CD4-positive, alpha-beta T cell (primary cell): ENCODE data around the gene PIK3CD. TPM values are rescaled to one million over a fixed set of nuclear protein-coding genes. Genes with fewer than 3 reads are reported as not detected.

Experiments
- ATAC-seq: fragments of 200-7000 bp; cut with Tn5 transposase; one replicate; pipeline ENCODE4 v1.10.0; 2022; ENCODE audit warnings: mild to moderate bottlenecking; ENCODE audit not compliant: poor library complexity
- CTCF ChIA-PET: fragments of 350-600 bp; sonication (Branson Sonifier 250); formaldehyde crosslinking; loops from one replicate; lab custom pipeline; 2021; ENCODE audit warnings: antibody characterized with exemption, inconsistent platforms; lab: Charles Lee
- POLR2A ChIA-PET: fragments of 350-600 bp; sonication (Branson Sonifier 250); formaldehyde crosslinking; loops from one replicate; lab custom pipeline; 2021; ENCODE audit warnings: antibody characterized with exemption, inconsistent platforms; lab: Charles Lee
- DNase-seq, 14 experiments: peaks; one replicate each; pipeline ENCODE4 v3.0.0-alpha.2; 2013 to 2020; ENCODE audit warnings: mixed read lengths in 2 of 14
- H3K27ac ChIP-seq, 2 donors: one replicate each; pipeline versions ENCODE4 v1.5.1 to v1.7.0; 2013; ENCODE audit warnings: low read length in 2 of 2, low read depth in 1 of 2, mild to moderate bottlenecking in 1 of 2
- H3K27me3 ChIP-seq, 2 experiments: 1 replicate in 1 of 2; 2 replicates in 1 of 2; pipeline versions ENCODE4 v1.6.1 to v1.7.0; 2013; ENCODE audit warnings: low read length in 2 of 2, control low read depth in 1 of 2, mild to moderate bottlenecking in 1 of 2, moderate library complexity in 1 of 2; ENCODE audit not compliant: insufficient read depth in 2 of 2, control insufficient read depth in 1 of 2
- H3K36me3 ChIP-seq: one replicate; pipeline ENCODE4 v1.6.1; 2013; ENCODE audit warnings: low read length, control low read depth; ENCODE audit not compliant: insufficient read depth
- H3K4me1 ChIP-seq: one replicate; pipeline ENCODE4 v1.6.1; 2013; ENCODE audit warnings: low read length, control low read depth; ENCODE audit not compliant: insufficient read depth
- H3K4me3 ChIP-seq: one replicate; pipeline ENCODE4 v1.5.1; 2013; ENCODE audit warnings: mild to moderate bottlenecking, low read length, moderate library complexity
- H3K9me3 ChIP-seq, 2 experiments: 1 replicate in 1 of 2; 2 replicates in 1 of 2; pipeline versions ENCODE4 v1.6.1 to v1.7.0; 2013; ENCODE audit warnings: low read length in 2 of 2, mild to moderate bottlenecking in 2 of 2, control low read depth in 1 of 2, moderate library complexity in 1 of 2; ENCODE audit not compliant: control insufficient read depth in 1 of 2, insufficient read depth in 1 of 2
- H3K27ac Mint-ChIP-seq: one replicate; pipeline ENCODE4 v1.8.0; 2020; ENCODE audit warnings: mixed read lengths
- H3K27me3 Mint-ChIP-seq: one replicate; pipeline ENCODE4 v1.8.0; 2021; ENCODE audit warnings: mixed read lengths
- H3K36me3 Mint-ChIP-seq: one replicate; pipeline ENCODE4 v1.8.0; 2021; ENCODE audit warnings: low read depth, mixed read lengths
- H3K4me1 Mint-ChIP-seq: one replicate; pipeline ENCODE4 v1.8.0; 2021; ENCODE audit warnings: low read depth, mixed read lengths
- H3K4me3 Mint-ChIP-seq: one replicate; pipeline ENCODE4 v1.8.0; 2020; ENCODE audit warnings: mild to moderate bottlenecking, mixed read lengths
- H3K9me3 Mint-ChIP-seq: one replicate; pipeline ENCODE4 v1.8.0; 2020; ENCODE audit warnings: mixed read lengths
- intact Hi-C, 2 experiments: fragments of 100-400 bp; cut with DNase I in 1 of 2; cut with micrococcal nuclease in 1 of 2; formaldehyde crosslinking; loops; one replicate each; pipeline versions ENCODE4 v1.15.1 to v1.9.0; 2023 to 2025; cut with DNase I, micrococcal nuclease
- polyA plus RNA-seq, 2 donors: library from polyadenylated mRNA; unstranded; fragments of 120-200 nt; gene quantifications; one replicate each; pipeline ENCODE4 v1.2.1, GENCODE V29; 2013
- total RNA-seq, 174 experiments: library from RNA in 2 of 174; stranded (reverse) in 2 of 174; gene quantifications; one replicate each; pipeline ENCODE4 v1.2.3 and lab custom pipeline; 2021 to 2026
- TF ChIP-seq, protein P1 (sequence below): fragments of 200-600 bp; IDR thresholded peaks from one replicate; pipeline ENCODE4 v1.8.0; 2022; ENCODE audit warnings: antibody characterized with exemption, mild to moderate bottlenecking

PIK3CD gene
- total RNA-seq, result 100 to 1,000 TPM; 202 to 213 TPM
- 134 TPM for polyA plus RNA-seq (2013, experiment 1 of 2)
- 141 TPM for polyA plus RNA-seq (2013, experiment 2 of 2)
- 79.1 to 661 (median 453) reads per million in 172 experiments for total RNA-seq (lab: John Stamatoyannopoulos, UW)

- peak within 1 kb of the TSS; percentile 97 for H3K27ac Mint-ChIP-seq
- H3K36me3 Mint-ChIP-seq, result peaks cover 31% of the 10 kb centered on the region
These were observed at the start of gene PIK3CD for GRCh38 chr1:9651565-9652378. Gene PIK3CD (plus strand): TSS chr1:9651731. CDS start chr1:9710456, 58,725 bp downstream.

DNA sequence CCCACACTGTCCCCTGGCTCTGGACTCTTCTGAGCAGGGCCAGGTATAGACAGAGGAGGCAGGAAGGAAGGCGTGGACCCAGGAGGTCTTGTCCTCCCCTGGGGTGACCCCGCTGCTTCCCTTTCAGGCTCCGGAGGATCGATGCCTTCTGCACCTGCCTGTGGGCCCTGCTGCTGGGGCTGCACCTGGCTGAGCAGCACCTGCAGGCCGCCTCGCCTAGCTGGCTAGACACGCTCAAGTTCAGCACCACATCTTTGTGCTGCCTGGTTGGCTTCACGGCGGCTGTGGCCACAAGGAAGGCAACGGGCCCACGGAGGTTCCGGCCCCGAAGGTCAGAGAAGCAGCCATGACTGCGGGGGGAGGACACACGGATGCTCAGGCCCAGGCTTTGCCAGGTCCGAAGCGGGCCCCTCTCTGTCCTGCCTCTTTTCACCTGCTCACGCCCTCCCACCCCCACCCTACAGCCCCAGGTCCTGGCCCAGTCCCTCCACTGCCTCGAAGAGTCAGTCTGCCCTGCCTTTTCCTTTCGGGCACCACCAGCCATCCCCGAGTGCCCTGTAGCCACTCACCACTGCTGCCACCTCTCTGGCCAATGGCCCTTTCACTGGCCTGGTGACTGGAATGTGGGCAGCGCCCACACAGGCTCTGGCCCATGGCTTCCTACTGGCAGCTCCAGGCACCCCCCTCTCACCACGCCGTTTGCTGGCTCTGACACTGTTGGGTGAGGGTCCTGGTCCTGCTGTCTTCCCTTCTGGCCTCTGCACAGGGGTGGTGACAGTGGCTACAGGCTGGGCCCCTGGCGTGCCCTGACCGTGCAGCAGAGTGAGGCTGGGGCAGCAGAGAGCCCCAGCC lies 49.4 kb upstream of the PIK3CD start:
- Histone ChIP-seq H3K27ac (no peak overlapping the region), H3K36me3 (peaks cover 18% of the 10 kb centered on the region), H3K4me3 (no peak overlapping the region), H3K4me1 (no peaks in the 10 kb centered on the region), H3K9me3 (no peaks in the 10 kb centered on the region), H3K27me3 (no peaks in the 10 kb centered on the region)
- DNase-seq (no peak), ATAC-seq (no peak)
- no peaks in the 10 kb centered on the region for H3K9me3 Mint-ChIP-seq
- H3K36me3 Mint-ChIP-seq, result peaks cover 10% of the 10 kb centered on the region
- TF ChIP-seq, protein P1, sequence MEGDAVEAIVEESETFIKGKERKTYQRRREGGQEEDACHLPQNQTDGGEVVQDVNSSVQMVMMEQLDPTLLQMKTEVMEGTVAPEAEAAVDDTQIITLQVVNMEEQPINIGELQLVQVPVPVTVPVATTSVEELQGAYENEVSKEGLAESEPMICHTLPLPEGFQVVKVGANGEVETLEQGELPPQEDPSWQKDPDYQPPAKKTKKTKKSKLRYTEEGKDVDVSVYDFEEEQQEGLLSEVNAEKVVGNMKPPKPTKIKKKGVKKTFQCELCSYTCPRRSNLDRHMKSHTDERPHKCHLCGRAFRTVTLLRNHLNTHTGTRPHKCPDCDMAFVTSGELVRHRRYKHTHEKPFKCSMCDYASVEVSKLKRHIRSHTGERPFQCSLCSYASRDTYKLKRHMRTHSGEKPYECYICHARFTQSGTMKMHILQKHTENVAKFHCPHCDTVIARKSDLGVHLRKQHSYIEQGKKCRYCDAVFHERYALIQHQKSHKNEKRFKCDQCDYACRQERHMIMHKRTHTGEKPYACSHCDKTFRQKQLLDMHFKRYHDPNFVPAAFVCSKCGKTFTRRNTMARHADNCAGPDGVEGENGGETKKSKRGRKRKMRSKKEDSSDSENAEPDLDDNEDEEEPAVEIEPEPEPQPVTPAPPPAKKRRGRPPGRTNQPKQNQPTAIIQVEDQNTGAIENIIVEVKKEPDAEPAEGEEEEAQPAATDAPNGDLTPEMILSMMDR, result no peak
- no peaks in the 10 kb centered on the region for H3K4me1 Mint-ChIP-seq
- CTCF ChIA-PET, result no interaction called here
- H3K4me3 Mint-ChIP-seq, result no peak overlapping the region
- POLR2A ChIA-PET, result no interaction called here
- H3K27ac Mint-ChIP-seq, result no peak overlapping the region
- intact Hi-C loops, result no loop called here
- no peaks in the 10 kb centered on the region for H3K27me3 Mint-ChIP-seq

More at GRCh38 chr1:9651565-9652378, at the start of gene PIK3CD:
- ATAC-seq, result peak; percentile 43
- intact Hi-C loops, result loop anchor here (1.0 to 5.0 kb wide), 5 partner anchors 22 to 66 kb away; no protein-coding TSS in a partner anchor
- ChIA-PET CTCF (interaction anchor here (0.8 to 9.6 kb wide), 10 partner anchors 23 to 558 kb away, joined by 3 to 117 read pairs (median 3); partner anchors contain the start of gene KIF1B), POLR2A (interaction anchor here (0.9 to 14.1 kb wide), 20 partner anchors 8 to 418 kb away, joined by 3 to 512 read pairs (median 4); no protein-coding TSS in a partner anchor)
- Mint-ChIP-seq H3K4me1 (peaks cover 73% of the 10 kb centered on the region), H3K27me3 (no peaks in the 10 kb centered on the region), H3K9me3 (no peaks in the 10 kb centered on the region), H3K4me3 (peak within 1 kb of the TSS; percentile 100)
- TF ChIP-seq, protein P1, result no peak
- peaks cover 5% of the 10 kb centered on the region for H3K36me3 ChIP-seq
- peak within 1 kb of the TSS; percentile 93 for H3K4me3 ChIP-seq
- no peaks in the 10 kb centered on the region for H3K27me3 ChIP-seq
- no peaks in the 10 kb centered on the region for H3K9me3 ChIP-seq
- DNase-seq, result peak in 13 of 14 experiments; percentile 11 to 74 (median 46)
- peaks cover 76% of the 10 kb centered on the region for H3K4me1 ChIP-seq
- H3K27ac ChIP-seq, result peak within 1 kb of the TSS; percentile 61 to 88

GRCh38 chr1:9602794-9603167 lies 48.8 kb upstream of the PIK3CD start:
- ChIA-PET CTCF (no interaction called here), POLR2A (no interaction called here)
- Mint-ChIP-seq H3K4me3 (no peak overlapping the region), H3K9me3 (no peaks in the 10 kb centered on the region), H3K36me3 (peaks cover 10% of the 10 kb centered on the region), H3K27me3 (no peaks in the 10 kb centered on the region), H3K4me1 (no peaks in the 10 kb centered on the region), H3K27ac (no peak overlapping the region)
- no peak overlapping the region for H3K4me3 ChIP-seq
- H3K27ac ChIP-seq, result no peak overlapping the region
- intact Hi-C loops, result no loop called here
- DNase-seq (no peak), ATAC-seq (no peak)
- H3K36me3 ChIP-seq, result peaks cover 13% of the 10 kb centered on the region
- TF ChIP-seq, protein P1, result no peak
- no peaks in the 10 kb centered on the region for H3K9me3 ChIP-seq
- no peaks in the 10 kb centered on the region for H3K4me1 ChIP-seq
- no peaks in the 10 kb centered on the region for H3K27me3 ChIP-seq
